SK-N-MC (cell line): ENCODE measurements around the gene GNA14.

Source experiments
- EZH2 ChIP-seq: fragments of 200-600 bp; sonication (generic); IDR thresholded peaks from one replicate; pipeline ENCODE4 v1.6.1; 2017; ENCODE audit warnings: antibody characterized with exemption
- FOXP2 ChIP-seq: optimal IDR thresholded peaks from 2 replicates; pipeline ENCODE3; 2011; ENCODE audit warnings: mild to moderate bottlenecking, moderate library complexity; ENCODE audit not compliant: insufficient read depth; ENCODE audit errors: extremely low read length, control extremely low read depth
- POLR2AphosphoS5 ChIP-seq: IDR thresholded peaks from 2 replicates; pipeline ENCODE4 v1.6.1; 2012; ENCODE audit warnings: mild to moderate bottlenecking, low read depth, low read length, borderline replicate concordance

DNA sequence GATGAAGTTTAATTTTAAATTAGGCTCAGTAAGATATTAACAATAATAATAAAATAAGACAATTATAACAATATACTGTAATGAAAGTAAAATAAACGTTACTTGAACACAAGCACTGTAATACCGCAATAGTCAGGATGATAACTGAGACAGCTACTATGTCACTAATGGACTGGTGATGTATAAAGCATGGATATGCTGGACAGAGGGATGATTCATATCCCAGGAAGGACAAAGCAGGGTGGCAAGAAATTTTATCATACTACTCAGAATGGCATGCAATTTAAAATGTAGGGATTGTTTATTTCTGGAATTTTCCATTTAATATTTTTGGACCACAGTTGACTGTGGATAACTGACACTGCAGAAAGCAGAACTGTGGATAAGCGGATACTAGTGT is 273.9 kb downstream of the GNA14 start:
- no peak for TF ChIP-seq POLR2AphosphoS5
- no peak for TF ChIP-seq EZH2
- TF ChIP-seq FOXP2: no peak
